Hindlimb muscle (tissue), 1 donor: ENCODE results near the gene PBX1. TPM values are rescaled to one million over a fixed set of nuclear protein-coding genes. Genes with fewer than 3 reads are reported as not detected.

Experiments
- DNase-seq: peaks from one replicate; pipeline ENCODE4 v3.0.0-alpha.2; 2013
- polyA plus RNA-seq: library from polyadenylated mRNA; unstranded; fragments of 120-200 nt; gene quantifications from one replicate; pipeline ENCODE4 v1.2.1, GENCODE V29; 2013; ENCODE audit not compliant: insufficient read length

Gene PBX1
- polyA plus RNA-seq, 1 donor: 55.4 TPM

- DNase-seq: no peak
These were observed 227.0 kb downstream of the PBX1 start for GRCh38 chr1:164785841-164786534.

GRCh38 chr1:164786980-164787833 is 228.2 kb downstream of the PBX1 start:
- peak; percentile 80 for DNase-seq

GRCh38 chr1:164787834-164788231 is 228.8 kb downstream of the PBX1 start:
- no peak for DNase-seq

GRCh38 chr1:164790081-164790480 is 231.1 kb downstream of the PBX1 start:
- DNase-seq: no peak

- no peak for DNase-seq
These were observed 233.5 kb downstream of the PBX1 start for GRCh38 chr1:164792410-164793004.

- DNase-seq: no peak
These were observed 235.4 kb downstream of the PBX1 start for GRCh38 chr1:164794356-164794755.

- DNase-seq: no peak
These were observed 237.9 kb downstream of the PBX1 start for GRCh38 chr1:164796916-164797315.

- no peak for DNase-seq
These were observed 242.3 kb downstream of the PBX1 start for GRCh38 chr1:164801246-164801731.

- DNase-seq: no peak
These were observed 243.0 kb downstream of the PBX1 start for GRCh38 chr1:164801791-164802502.

- no peak for DNase-seq
These were observed 243.7 kb downstream of the PBX1 start for GRCh38 chr1:164802529-164803282.

GRCh38 chr1:164803366-164803765 is 244.4 kb downstream of the PBX1 start:
- DNase-seq: no peak

GRCh38 chr1:164804366-164804765 is 245.4 kb downstream of the PBX1 start:
- no peak for DNase-seq

GRCh38 chr1:164805399-164805798 is 246.4 kb downstream of the PBX1 start:
- DNase-seq: no peak

- DNase-seq: no peak
These were observed 247.5 kb downstream of the PBX1 start for GRCh38 chr1:164806531-164806930.

GRCh38 chr1:164813776-164814175 is 254.8 kb downstream of the PBX1 start:
- no peak for DNase-seq

GRCh38 chr1:164821648-164822047 is 262.7 kb downstream of the PBX1 start:
- DNase-seq: no peak

GRCh38 chr1:164823486-164824279 is 264.7 kb downstream of the PBX1 start:
- DNase-seq: no peak

- no peak for DNase-seq
These were observed 265.6 kb downstream of the PBX1 start for GRCh38 chr1:164824542-164824941.

GRCh38 chr1:164830628-164831027 is 271.6 kb downstream of the PBX1 start:
- DNase-seq: no peak

GRCh38 chr1:164834641-164835040 is 275.7 kb downstream of the PBX1 start:
- no peak for DNase-seq

- DNase-seq: no peak
These were observed 277.6 kb downstream of the PBX1 start for GRCh38 chr1:164836614-164837018.
